IPS-NIHi7 (cell line): ENCODE data around the gene FAM217A.

Experiments used
- DNase-seq: peaks from one replicate; pipeline ENCODE4 v3.0.0; 2012; ENCODE audit warnings: mixed read lengths; ENCODE audit errors: extremely low spot score

FAM217A gene

DNA sequence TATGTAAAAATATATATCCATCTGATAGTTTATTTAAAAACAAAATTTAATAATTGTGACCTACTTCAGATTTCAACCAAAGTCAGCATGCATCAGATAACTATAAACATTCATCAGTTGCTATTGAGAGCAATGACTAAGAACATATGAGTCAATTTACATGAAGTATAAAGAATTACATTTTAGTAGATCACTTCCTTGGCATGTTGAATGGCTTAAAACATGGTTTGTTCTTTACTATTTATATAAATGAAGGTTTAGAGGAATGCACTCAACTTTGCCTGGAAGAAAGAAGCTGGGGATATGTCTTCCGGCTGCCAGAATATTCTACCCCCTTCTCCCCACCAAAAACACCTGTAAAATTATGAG is 6.4 kb upstream of the FAM217A start:
- no peak for DNase-seq

DNA sequence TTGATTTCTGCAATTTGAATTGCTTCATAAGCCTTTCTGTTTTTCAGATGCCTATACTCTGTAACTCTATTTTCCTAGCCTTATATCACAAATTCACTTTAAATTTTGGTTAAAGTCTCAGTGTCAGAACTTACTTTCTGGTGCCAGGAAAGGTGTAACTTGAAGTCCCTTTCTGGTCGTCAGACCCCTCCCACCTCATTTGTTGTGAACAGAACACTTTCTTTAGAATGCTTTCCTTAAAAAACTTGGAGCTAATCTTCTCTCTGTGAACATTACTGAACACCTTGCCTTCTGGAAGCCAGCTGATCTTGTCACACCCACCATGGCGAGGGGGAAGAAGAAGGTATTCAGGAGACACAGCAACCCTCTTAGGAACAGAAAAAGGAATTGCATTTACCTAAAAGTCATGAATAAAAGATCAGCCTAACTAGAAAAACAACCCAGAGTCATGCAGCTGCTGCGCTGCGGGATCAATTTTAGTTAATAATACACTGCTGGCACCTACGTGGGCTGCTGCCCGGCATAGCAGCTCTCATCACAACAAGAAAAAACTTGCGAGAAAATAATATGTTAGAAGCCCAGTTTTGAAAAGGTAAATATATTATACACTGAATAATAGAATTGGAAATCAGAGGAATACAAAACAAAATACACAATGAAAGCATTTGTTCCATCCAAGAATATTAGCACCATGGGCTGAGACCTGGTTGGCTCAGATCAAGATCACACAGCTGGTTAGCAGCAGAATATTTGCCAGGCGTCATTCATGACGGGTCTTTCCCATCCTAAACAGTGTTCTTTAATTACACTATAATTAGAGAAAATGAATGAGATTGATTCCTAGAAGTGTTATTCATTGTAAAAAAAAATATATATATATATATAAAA is 5.8 kb upstream of the FAM217A start:
- no peak for DNase-seq

DNA sequence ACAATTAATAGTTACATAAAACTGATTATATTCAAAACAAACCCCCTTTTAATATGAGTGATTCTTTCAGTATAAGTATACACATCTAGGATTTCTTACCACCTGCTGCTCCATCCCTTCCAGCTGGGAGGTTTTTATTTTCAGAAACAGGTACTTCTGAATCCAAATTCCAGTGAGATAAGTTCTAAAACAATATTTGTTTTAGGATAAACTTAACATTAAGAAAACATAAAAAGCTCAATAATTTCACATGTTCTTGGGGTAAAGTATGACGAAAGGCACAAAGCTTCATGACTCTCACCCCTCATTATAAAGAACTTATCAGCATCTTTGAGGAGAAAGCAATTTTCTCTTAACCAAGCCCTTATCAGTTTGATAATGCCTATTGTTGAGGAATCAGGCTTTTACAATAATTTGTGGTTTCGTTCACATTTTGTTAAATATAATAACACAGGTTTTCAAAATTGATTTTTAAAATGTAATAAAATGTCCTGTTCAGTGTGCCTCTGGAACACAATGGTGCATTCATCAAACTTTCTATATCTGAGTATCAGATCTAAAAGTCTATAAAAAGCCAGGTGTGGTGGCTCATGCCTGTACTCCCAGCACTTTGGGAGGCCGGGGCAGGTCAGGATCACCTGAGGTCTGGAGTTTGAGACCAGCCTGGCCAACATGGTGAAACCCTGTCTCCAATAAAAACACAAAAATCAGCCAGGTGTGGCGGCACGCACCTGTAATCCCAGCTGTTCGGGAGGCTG is 4.3 kb downstream of the FAM217A start:
- DNase-seq: no peak

DNA sequence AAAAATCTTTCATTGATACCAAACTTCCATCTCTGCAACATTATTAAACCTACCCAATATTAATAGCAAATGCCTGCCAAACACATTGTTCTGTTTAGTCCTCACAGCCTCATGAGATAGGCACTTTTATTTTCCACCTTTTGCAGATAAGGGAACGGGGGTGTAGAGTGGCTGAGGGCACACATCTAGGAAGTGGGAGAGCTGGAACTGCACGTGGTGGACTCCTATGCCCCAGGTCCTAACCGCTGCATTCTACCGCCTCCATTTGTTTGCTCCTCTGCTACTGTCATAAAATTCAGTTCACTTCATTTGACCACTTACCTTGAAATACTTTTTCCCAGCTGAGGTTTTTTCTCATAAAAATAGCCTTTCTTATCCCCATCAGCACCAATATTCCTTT is 7.6 kb downstream of the FAM217A start:
- no peak for DNase-seq

DNA sequence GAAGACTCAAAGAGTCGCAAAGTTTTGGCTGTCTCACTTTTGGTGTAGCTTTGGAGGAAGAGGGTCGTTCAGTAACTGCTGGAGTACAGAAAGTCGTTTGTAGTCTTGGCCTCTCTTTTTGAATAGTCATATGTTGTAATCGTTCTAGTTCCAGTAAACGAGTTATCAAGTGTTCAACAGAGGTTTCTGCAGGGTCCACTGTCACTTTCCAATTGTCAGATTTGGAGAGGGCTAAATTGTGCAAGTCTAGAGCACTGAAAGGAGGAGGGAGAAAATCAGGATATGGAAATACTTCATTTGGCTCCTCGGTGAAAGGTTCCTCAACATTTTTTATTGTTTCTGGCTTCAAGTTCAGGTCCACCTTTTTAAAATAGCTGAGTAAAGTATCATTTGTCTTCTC is 9.7 kb downstream of the FAM217A start:
- no peak for DNase-seq

DNA sequence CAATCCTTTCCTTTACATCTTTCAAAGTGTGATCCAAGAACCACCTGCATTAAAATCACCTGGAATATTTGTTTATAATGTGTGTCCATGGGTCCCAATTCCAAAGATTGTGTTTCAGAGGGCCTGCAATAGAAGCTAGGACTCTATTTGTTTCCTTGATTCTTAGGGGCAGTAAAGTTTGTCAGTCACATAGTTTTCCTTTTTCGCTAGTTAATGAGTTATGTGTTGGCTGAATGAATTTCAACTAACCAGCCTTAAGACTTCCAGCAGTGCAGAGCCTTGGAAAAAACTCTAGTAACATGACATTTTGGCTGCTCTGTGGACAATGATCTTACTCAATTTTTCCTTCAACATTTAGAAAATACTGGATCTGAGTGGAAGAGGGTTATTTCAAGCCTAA is 11.3 kb downstream of the FAM217A start:
- no peak for DNase-seq

DNA sequence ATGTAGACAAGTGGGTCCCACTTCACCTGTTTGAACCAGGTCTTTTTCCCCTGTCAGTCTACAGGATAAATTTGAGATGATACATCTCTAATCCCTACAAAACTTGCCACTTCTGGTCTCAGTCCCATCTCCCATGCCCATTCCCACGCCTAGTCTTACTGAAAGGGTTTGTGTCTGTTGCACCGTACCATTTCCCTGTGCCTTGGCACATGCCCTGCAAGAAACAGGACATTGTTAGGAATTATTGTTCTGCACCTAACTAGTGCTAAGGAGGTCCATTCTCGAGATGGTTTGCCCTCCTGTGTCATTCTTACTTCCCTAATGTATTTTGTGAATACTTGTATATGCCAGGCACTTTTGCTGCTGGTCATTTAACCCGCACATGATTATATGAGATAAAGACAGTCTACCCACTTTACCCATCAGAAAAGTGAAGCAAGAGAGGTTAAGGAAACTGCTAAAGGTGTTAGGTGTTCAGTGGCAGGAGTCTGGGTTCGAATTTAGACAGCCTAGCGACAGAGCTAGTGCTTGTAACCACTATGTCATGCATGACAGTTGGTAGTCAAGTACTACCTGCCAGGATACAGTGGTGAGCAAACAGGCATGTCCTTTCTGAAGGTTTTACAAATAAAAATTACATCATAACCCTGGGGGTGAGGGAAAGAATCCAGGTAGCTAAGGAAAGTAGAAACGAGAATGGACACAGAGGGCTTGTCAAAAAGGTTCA is 12.7 kb downstream of the FAM217A start:
- no peak for DNase-seq

DNA sequence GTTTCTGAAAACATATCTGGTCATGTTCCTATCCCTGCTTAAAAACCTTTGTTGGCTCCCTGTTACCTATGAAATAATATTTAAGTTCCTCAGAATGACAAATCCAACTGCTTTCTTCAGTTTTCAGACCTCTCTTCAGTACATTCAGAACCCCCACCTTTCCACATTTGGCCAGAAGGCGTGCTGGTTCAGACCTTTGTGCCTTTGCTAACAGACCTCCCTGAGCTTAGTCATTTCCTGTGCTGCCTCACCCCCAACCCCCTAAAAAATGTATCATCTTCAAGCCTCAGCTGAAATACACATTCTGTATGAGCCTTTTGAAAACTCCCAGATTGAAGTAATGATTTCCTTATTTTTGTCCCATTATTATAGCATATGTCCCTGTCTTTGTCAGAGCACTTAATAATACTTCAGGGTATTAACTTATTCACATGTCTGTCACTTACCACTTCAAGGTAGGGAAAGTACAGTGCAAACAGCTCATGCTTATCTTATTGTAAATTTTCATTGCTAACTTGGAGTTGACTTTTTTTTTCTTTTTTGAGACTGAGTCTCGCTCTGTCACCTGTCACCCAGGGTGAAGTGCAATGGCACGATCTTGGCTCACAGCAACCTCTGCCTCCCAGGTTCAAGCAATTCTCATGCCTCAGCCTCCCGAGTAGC is 19.7 kb downstream of the FAM217A start:
- peak; percentile 38 for DNase-seq

DNA sequence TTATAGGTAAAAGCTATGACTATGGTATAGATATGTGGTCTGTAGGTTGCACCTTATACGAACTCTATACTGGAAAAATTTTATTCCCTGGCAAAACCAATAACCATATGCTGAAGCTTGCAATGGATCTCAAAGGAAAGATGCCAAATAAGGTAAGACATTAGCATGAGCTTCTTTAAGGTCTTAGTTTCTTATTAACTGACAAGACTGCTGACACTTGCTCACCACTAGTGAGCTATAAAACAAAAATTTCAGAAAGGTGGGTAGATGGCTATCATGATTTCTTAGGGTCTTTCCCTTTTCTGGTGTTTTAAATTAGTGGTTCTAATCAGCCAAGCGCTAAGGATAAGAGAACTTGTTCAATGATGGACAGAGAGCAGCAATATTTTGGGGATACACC is 21.9 kb downstream of the FAM217A start:
- no peak for DNase-seq

DNA sequence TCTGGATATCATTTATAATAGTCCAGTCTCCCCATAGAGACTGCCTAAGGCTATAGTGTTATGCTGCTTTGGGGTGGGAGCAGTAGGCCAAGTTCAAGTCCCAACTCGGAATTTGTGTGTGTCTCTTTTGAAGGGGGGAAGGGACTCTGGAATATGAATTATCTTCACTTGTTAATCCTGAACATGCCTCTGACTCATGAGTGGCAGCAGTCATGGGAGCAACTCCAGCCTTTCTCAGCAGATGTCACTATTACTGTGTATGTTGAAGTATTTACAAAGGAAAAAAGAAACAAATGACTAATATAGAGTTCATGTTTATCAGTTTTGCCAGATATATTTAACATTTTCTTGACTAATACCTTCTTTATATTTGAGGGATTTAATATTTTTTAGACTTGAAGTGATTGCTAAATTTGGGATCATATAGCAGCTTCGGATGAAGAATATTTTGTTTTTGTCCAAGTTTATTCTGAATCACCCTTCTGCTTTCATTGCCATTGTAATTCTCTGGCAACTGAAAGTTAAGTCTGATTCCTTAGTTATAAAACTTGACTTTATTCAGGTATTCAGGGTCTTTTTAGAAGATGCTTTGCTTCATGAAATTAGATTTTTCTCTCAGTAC is 23.4 kb downstream of the FAM217A start:
- DNase-seq: no peak

DNA sequence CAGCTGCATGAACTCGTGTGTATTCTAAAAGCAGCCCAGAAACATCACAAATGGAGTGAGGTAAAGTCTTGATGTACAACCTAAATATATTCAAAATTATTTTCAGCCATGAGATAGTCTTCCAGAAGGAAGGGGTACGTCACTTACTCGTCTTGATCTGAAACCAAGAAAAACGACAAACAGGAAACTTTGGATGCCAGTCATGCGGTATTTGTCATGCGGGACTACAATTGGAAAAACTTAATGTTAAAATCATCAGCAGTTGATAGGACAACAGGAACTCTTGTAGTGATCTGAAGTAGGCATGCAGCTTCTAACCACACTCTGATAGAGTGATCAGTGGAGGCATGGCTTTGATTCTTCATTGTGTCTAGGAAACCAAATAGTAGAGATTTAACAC is 29.7 kb downstream of the FAM217A start:
- no peak for DNase-seq

DNA sequence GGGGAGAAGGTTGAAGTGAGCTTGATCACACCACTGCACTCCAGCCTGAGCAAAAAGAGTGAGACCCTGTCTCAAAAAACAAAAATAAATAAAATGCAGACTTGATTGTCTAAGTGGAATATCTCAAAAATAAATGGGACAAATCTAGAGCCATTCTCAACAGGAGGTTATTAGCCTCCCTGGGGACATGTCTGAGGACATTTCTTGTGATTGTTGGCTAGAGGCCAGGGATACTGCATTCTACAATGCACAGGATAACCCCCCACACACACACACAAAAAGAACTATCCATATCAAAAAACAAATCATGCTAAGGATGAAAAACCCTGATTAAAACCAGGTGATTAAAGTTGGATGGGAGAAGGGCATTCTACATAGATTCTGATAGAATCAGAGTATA is 37.5 kb downstream of the FAM217A start:
- no peak for DNase-seq

DNA sequence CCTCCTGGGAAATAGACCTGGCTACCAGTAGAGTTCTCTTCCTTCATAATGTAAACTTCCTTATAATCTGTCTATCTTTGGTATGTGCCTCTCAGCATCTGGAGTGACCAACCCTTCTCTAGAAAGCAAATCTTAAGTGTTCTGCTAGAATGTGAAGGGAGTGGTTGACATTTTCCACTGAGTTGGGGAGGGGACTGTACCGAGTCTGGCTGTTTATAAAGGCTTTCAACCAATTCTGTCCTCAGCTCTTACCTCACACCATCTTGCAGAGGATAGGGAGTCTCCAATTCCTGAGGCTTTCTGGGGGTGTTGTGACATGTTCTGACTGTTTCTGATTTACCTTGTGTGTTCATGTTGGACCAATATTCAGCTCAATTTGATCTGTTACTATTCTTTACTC is 39.6 kb downstream of the FAM217A start:
- DNase-seq: no peak

DNA sequence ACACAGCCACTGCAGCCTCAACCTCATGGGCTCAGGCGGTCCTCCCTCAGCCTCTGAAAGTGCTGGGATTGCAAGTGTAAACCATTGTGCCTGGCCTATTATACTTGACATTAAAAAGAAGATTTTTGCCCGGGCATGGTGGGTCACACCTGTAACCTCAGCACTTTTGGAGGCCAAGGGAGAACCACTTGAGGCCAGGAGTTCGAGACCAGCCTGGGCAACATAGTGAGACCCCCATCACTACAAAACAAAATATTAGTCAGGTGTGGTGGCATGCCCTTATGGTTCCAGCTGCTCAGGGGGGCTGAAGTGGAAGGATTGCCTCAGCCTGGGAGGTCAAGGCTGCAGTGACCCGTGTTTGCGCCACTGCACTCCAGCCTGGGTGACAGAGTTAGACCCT is 42.4 kb downstream of the FAM217A start:
- DNase-seq: no peak

DNA sequence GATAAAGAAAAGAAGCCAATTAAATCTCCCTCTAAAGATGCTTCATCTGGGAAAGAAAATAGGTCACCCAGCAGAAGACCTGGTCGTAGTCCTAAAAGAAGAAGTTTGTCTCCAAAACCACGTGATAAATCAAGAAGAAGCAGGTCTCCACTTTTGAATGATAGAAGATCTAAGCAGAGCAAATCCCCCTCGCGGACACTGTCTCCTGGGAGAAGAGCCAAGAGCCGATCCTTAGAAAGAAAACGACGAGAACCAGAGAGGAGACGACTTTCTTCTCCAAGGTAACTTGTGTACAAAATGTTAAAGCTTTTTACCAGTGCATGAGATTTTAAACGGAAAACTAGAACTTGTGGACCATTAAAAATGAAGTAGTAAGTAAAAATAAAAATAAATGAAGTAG is 46.5 kb downstream of the FAM217A start:
- DNase-seq: no peak

DNA sequence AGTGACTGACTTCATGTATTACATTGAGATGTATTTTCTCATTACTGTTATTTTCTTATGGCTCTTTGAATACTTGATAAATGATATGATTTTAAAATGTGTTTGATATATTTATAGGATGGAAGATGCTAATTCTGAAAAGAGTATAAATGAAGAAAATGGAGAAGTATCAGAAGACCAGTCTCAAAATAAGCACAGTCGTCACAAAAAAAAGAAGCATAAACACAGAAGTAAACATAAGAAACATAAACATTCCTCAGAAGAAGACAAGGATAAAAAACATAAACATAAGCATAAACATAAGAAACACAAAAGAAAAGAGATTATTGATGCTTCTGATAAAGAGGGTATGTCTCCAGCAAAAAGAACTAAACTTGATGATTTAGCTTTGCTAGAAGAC is 47.5 kb downstream of the FAM217A start:
- DNase-seq: no peak

DNA sequence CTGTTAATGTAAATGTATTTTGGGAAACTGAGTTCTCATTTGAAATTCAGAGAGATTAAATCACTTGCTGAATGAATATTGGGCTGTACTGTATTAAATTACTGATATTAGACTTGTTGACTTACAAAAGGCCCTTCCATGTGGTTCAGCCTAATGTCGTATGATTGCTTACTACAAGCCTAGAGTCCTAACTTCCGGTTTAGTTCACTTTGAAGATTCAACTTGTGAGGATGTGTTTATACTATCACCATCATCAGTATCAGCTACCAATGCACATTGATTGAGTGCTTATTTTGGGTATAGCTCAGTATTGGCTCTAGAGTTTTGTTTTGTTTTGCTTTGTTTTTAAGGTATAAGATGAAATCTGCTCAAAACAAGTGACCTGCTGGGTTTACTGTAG is 48.3 kb downstream of the FAM217A start:
- DNase-seq: no peak

DNA sequence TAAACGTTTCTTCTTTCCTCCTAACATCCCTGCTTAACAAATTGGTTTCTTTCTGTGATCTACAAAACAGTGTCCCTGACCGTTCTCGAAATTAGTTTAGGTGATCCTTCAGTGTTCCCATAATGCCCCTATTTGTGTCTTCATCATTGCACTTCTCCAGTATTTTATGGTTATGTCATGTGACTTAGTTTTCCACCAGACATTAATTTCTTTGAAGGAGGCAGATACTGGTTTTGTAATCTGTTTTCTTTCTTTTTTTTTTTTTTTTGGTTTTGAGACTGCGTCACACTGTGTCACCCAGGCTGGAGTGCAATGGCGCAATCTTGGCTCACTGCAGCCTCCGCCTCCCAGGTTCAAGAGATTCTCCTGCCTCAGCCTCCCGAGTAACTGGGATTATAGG is 49.2 kb downstream of the FAM217A start:
- no peak for DNase-seq

DNA sequence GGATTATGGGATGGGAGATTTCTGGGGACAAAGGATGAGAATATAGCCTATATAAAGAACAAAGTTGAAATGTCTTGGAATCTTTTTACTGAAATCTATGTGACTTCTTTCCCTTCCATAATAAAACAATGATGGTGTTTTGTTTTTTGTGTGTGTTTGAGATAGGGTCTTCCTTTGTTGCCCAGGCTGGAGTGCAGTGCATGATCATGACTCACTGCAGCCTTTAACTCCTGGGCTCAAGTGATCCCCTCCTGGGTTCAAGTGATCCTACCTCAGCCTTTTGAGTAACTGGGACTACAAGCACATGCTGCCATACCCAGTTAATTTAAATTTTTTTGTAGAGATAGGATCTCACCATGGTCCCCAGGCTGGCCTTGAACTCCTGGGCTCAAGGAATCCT is 50.9 kb downstream of the FAM217A start:
- no peak for DNase-seq

DNA sequence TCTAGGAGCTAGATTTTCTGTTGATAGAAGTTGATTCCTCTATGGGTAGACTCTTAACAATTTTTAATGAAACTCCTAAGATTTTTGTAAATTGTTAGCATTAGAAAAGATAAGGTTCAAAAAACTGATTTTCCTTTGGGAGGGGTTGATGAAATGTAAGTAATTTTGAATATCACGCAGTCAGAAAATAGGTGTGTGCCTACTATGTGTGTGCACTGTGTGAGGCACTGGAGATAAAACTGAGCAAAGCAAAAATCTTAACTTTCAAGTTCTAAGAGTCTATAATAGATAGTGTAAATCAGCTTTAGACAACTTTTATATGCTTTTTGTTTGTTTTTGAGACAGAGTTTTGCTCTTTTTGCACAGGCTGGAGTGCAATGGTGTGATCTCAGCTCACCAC is 53.3 kb downstream of the FAM217A start:
- DNase-seq: no peak

DNA sequence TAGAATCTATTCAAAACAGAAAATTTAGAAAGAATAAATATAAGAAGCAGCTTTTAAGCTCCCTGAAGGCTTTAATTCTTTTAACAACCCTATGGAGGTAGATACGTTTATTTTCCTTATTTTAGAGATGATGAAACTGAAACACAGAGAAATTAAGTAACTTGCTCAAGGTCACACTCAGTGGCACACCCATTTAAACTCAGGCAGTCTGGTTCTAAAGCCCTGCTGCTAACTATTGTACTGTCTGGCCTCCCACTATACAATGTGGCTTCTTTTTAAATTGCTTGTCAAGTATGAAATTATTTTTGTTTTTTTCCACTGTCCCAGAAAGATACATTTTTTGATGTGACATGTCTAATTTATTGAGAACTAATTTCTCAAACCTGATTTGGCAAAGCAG is 55.7 kb downstream of the FAM217A start:
- no peak for DNase-seq
